NAMALWA (cell line): ENCODE results near the gene PLCL2.

Experiments used
- DNase-seq: peaks from one replicate; pipeline ENCODE4 v3.0.0-alpha.2; 2015; ENCODE audit warnings: low spot score

PLCL2 gene

GRCh38 chr3:16884748-16885592 is at the start of gene PLCL2:
PLCL2 (plus strand) TSS chr3:16884955; CDS start chr3:16885040, 85 bp downstream.
- peak; percentile 91 for DNase-seq

GRCh38 chr3:16836505-16837237 is 48.1 kb upstream of the PLCL2 start:
- no peak for DNase-seq

- DNase-seq: no peak
These were observed 47.2 kb upstream of the PLCL2 start for GRCh38 chr3:16837602-16838001.

GRCh38 chr3:16838561-16838960 is 46.2 kb upstream of the PLCL2 start:
- peak; percentile 47 for DNase-seq

- no peak for DNase-seq
These were observed 45.3 kb upstream of the PLCL2 start for GRCh38 chr3:16839271-16840100.

- no peak for DNase-seq
These were observed 44.7 kb upstream of the PLCL2 start for GRCh38 chr3:16840101-16840424.

- peak; percentile 37 for DNase-seq
These were observed 43.6 kb upstream of the PLCL2 start for GRCh38 chr3:16841041-16841753.

GRCh38 chr3:16841904-16842271 is 42.9 kb upstream of the PLCL2 start:
- peak; percentile 77 for DNase-seq

- peak; percentile 87 for DNase-seq
These were observed 42.2 kb upstream of the PLCL2 start for GRCh38 chr3:16842272-16843270.

- DNase-seq: no peak
These were observed 40.5 kb upstream of the PLCL2 start for GRCh38 chr3:16844222-16844621.

- no peak for DNase-seq
These were observed 40.0 kb upstream of the PLCL2 start for GRCh38 chr3:16844791-16845190.

GRCh38 chr3:16846373-16847080 is 38.2 kb upstream of the PLCL2 start:
- no peak for DNase-seq

GRCh38 chr3:16848007-16848406 is 36.7 kb upstream of the PLCL2 start:
- DNase-seq: no peak

- DNase-seq: peak; percentile 30
These were observed 35.5 kb upstream of the PLCL2 start for GRCh38 chr3:16849229-16849628.

- no peak for DNase-seq
These were observed 35.0 kb upstream of the PLCL2 start for GRCh38 chr3:16849795-16850194.

GRCh38 chr3:16855497-16855896 is 29.3 kb upstream of the PLCL2 start:
- no peak for DNase-seq

GRCh38 chr3:16860234-16860633 is 24.5 kb upstream of the PLCL2 start:
- no peak for DNase-seq

GRCh38 chr3:16861432-16861831 is 23.3 kb upstream of the PLCL2 start:
- DNase-seq: no peak

GRCh38 chr3:16864610-16865313 is 20.0 kb upstream of the PLCL2 start:
- no peak for DNase-seq
